Measurements from ENCODE around the gene ATG7.
"Not testable (repeated sequence)": the region's sequence is repeated elsewhere in the genome, so short reads cannot be mapped to it uniquely, and the experiment has no call there.

The ATG7 gene

GRCh38 chr3:11392014-11392859, 120.0 kb downstream of the ATG7 start:
- no peak for DNase-seq

GRCh38 chr3:11392860-11393114, 120.6 kb downstream of the ATG7 start:
- DNase-seq: no peak

- no peak for DNase-seq
Observed at GRCh38 chr3:11393401-11393800, 121.2 kb downstream of the ATG7 start.

- no peak for DNase-seq
Observed at GRCh38 chr3:11394392-11394791, 122.2 kb downstream of the ATG7 start.

- no peak for DNase-seq
Observed at GRCh38 chr3:11400213-11400612, 128.0 kb downstream of the ATG7 start.

GRCh38 chr3:11401434-11401833, 129.2 kb downstream of the ATG7 start:
- no peak for DNase-seq

DNA sequence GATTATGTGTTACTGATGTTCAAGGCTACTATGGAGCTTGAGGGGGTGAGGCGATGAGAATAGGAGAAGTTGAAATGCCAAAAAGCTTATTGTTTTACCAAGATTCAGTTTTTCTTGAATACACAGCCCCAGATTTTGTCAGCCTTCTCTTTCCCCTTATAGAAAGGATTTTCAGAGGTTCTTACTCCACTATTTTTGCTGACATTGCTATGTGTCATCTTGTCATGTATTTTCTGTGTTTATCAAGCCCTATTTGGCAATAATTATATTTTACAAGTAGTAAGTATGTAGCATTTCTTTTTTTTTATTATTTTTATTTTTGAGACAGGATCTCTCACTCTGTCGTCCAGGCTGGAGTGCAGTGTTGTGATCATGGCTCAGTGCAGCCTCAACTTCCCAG, 133.1 kb downstream of the ATG7 start:
- no peak for DNase-seq

DNA sequence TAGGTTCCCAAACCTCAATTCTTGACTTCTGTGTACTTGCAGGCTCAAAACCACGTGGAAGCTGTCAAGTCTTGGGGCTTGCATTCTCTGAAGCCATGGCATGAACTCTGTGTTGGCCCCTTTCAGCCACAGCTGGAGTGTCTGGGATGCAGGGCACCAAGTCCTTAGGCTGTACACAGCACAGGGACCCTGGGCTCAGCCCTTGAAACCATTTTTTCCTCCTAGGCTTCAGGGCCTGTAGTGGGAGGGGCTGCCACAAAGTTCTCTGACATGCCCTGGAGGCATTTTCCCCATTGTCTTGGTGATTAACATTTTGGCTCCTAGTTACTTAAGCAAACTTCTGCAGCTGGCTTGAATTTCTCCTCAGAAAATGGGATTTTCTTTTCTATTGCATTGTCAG, 135.4 kb downstream of the ATG7 start:
- DNase-seq: no peak

- not testable (repeated sequence) for DNase-seq
Observed at GRCh38 chr3:11408324-11408859, 136.2 kb downstream of the ATG7 start.

- DNase-seq: no peak
Observed at GRCh38 chr3:11410564-11410963, 138.4 kb downstream of the ATG7 start.

DNA sequence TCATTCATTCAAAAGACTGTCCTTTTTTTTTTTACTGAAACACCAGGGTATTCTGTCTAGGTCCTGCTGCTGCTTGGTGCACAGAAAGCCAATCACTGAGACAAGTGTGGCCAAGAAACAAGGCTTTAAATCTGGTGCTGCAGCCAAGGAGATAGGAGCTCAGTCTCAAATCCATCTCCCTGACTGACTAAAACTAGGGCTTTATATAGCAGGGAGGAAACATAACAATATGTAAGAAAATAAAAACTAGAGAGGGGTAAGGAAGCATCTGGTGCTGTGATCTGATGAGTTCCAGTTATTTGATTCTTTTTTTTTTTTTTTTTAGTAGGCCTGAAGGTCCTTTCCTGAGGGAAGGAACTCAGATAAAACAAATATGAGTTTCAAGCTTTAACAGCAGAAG, 139.8 kb downstream of the ATG7 start:
- DNase-seq: no peak

- no peak for DNase-seq
Observed at GRCh38 chr3:11413071-11413470, 140.9 kb downstream of the ATG7 start.

- no peak for DNase-seq
Observed at GRCh38 chr3:11415099-11415498, 142.9 kb downstream of the ATG7 start.

DNA sequence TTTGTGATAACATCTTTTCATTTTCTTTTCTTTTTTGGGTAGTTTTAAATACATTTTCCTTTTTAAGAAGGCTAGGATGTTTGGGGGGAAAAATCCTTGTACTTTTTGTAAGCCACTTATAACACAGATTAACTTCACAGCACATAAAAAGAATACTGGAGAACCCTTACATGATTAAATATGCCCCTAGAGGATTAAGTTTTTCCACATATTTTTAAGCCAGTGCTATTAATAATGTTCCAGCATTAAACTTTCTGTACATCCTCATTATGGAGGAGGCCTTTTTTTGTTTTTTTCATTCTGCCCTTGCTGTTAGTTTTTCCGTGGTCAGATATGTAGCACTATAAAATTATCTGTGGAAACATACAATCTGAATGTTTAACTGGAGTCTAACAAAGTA, 147.9 kb downstream of the ATG7 start:
- DNase-seq: no peak

DNA sequence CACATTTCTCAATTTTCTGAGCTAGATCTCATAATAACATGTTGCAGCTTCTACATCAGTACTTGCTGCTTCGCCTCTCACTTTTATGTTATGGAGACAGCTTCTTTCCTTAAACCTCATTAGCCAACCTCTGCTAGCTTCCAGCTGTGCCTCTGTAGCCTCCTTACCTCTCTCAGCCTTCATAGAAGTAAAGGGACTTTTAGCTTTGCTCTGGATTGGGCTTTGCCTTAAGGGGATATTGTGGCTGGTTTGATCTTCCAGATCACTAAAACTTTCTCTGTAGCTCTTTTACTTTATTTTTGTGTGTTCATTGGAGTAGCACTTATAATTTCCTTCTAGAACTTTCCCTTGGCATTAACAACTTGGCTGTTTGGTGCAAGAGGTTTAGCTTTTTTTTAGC, 150.1 kb downstream of the ATG7 start:
- DNase-seq: no peak

GRCh38 chr3:11423868-11424267, 151.7 kb downstream of the ATG7 start:
- DNase-seq: no peak

- DNase-seq: no peak
Observed at GRCh38 chr3:11424277-11424676, 152.1 kb downstream of the ATG7 start.

GRCh38 chr3:11430207-11430606, 158.0 kb downstream of the ATG7 start:
- DNase-seq: no peak

- DNase-seq: no peak
Observed at GRCh38 chr3:11430624-11431023, 158.4 kb downstream of the ATG7 start.

DNA sequence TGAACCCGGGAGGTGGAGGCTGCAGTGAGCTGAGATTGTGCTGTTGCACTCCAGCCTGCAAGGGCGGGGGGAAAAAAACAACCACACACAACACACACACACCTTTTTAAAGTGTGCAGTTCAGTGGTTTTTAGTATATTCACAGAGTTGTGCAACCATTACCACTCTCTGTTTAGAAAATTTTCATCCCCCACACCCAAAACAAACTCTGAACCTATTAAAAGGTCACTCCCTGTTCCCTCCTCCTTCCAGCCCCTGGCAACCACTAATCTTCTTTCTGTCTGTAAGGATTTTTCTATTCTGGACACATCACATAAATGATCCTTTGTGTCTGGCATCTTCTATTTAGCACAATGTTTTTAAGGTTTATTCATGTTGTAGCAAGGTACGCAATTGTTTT, 159.1 kb downstream of the ATG7 start:
- no peak for DNase-seq

DNA sequence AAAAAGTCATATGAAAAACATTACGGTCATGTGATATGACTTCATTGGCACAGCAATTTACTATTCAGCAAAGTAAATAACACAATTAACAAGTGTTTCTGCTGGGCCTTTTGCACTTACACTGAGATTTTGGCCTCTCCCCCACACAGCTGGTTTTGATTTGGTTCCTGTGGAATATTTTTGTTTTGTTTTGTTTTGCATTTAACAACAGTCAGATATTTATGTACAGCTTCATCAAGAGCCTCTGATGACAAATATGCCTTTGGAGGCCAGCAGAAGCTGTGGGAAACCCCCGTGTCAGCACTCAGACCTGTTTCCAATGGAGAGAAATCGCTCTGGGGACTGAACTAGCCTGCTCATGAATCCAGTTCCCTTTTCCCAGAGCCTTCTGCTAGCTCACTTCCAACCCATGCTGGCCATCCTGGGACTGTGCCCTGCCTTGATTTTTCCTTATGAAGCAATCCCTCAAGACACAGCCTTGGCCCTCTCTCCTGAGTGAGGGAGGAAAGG, 161.9 kb downstream of the ATG7 start:
- DNase-seq: no peak

- DNase-seq: no peak
Observed at GRCh38 chr3:11434563-11435096, 162.4 kb downstream of the ATG7 start.

DNA sequence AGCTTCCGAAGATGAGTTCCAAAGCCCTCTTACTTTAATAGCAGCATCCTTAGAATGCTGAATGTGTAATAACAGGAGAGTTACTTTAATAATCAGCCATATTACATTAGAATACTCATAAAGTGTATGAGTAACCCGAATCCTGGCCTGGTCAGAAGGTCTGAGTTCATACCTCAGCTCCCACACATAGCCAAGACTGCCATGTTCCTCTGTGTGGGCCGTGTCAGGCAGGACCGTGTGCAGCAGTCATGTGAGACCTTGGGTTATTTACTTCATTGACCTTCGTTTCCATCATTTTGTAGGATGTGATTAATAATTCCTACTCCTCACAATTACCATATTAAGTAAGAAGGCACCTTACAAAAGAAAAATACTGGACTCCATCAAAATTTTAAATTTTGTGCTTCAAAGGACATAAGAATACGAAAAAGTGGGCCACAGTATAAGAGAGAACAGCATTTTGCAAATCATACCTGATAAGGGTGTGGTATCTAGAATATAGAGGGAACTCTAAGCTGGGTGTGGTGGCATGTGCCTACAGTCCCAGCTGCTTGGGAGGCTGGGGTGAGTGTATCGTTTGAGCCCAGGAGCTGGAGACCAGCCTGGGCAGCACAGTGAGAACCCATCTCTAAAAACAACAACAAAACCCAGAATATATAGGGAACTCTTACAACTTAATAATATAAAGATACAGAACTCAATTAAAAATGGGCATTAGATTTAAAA, 163.4 kb downstream of the ATG7 start:
- DNase-seq: no peak

DNA sequence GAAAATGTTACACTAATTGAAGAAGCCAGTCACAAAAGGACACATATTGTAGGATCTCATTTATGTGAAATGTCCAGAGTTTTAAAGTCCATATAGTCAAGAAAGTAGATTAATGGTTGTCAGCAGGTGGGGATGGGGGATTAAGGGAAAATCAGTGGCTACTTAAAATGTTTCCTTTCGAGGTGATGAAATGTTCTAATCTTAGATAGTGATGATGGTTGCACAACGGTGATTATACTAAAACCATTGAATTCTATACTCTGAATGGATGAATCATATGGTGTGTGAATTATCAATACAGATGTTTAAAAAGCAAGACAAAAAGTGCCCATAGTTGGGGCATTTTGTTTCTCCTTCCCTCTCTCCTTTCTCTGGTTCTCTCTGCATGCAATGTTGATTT, 164.6 kb downstream of the ATG7 start:
- DNase-seq: no peak

All from NCI-H1436 (cell line).